C4-2B (cell line): Measurements from ENCODE around the gene HRH2.

Experiments
- ZFX ChIP-seq: fragments of 450-650 bp; IDR thresholded peaks from 2 replicates; pipeline ENCODE4 v1.6.1; 2017
- TF ChIP-seq, protein P1 (sequence below): fragments of 450-650 bp; conservative IDR thresholded peaks from 2 replicates; pipeline ENCODE4 v1.5.1; 2017; ENCODE audit warnings: mild to moderate bottlenecking

DNA sequence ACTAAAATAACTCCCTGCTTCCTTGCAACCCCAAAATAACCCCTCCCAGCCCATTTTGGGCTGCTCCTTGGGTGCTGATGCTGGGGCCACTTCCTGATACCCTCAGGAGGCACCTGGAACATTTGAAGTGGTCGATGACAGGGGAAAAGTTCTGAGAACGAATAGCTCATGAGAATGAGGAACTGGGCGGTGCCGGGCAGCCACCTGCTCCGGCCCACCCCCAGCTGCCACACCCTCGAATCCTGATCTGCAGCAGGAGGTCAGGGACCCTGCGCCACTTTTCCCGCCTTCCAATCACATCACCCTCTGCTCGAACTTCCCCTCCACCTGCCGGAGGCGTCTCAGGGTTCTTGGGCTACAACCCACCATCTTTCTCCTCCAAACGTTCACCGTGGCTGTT lies 19.7 kb downstream of the HRH2 start:
- TF ChIP-seq, protein P1, sequence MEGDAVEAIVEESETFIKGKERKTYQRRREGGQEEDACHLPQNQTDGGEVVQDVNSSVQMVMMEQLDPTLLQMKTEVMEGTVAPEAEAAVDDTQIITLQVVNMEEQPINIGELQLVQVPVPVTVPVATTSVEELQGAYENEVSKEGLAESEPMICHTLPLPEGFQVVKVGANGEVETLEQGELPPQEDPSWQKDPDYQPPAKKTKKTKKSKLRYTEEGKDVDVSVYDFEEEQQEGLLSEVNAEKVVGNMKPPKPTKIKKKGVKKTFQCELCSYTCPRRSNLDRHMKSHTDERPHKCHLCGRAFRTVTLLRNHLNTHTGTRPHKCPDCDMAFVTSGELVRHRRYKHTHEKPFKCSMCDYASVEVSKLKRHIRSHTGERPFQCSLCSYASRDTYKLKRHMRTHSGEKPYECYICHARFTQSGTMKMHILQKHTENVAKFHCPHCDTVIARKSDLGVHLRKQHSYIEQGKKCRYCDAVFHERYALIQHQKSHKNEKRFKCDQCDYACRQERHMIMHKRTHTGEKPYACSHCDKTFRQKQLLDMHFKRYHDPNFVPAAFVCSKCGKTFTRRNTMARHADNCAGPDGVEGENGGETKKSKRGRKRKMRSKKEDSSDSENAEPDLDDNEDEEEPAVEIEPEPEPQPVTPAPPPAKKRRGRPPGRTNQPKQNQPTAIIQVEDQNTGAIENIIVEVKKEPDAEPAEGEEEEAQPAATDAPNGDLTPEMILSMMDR = no peak
- TF ChIP-seq ZFX = no peak
